Central memory CD8-positive, alpha-beta T cell (primary cell): ENCODE results near the gene RUNDC3A.

Experiments
- ATAC-seq: fragments of 150-1000 bp; cut with Tn5 transposase; replicated peaks from 2 replicates; pipeline ENCODE4 v1.10.0; 2022; ENCODE audit warnings: mild to moderate bottlenecking, moderate FRiP score, moderate number of reproducible peaks; ENCODE audit not compliant: poor library complexity, severe bottlenecking; ENCODE audit errors: extremely low read depth
- DNase-seq, 2 donors: peaks; one replicate each; pipeline ENCODE4 v3.0.0; 2021; ENCODE audit warnings: low spot score in 2 of 2
- H3K27ac Mint-ChIP-seq: one replicate; pipeline ENCODE4 v1.8.0; 2022; ENCODE audit warnings: low read depth, mild to moderate bottlenecking, moderate library complexity, mixed read lengths
- H3K27me3 Mint-ChIP-seq: one replicate; pipeline ENCODE4 v1.8.0; 2022; ENCODE audit warnings: mixed read lengths
- H3K36me3 Mint-ChIP-seq: one replicate; pipeline ENCODE4 v1.8.0; 2022; ENCODE audit warnings: mild to moderate bottlenecking, moderate library complexity, mixed read lengths; ENCODE audit not compliant: insufficient read depth
- H3K4me1 Mint-ChIP-seq: one replicate; pipeline ENCODE4 v1.8.0; 2022; ENCODE audit warnings: mixed read lengths
- H3K4me3 Mint-ChIP-seq: one replicate; pipeline ENCODE4 v1.8.0; 2022; ENCODE audit warnings: mild to moderate bottlenecking, moderate library complexity, mixed read lengths
- H3K9me3 Mint-ChIP-seq: one replicate; pipeline ENCODE4 v1.8.0; 2022; ENCODE audit warnings: mixed read lengths

The RUNDC3A gene

GRCh38 chr17:44308320-44308818 lies at the start of gene RUNDC3A:
Gene RUNDC3A (plus strand): TSS chr17:44308601. CDS start chr17:44308833, 232 bp downstream.
- DNase-seq (peak; percentile 74 to 78), ATAC-seq (peak; percentile 80)
- Mint-ChIP-seq H3K4me3 (peak within 1 kb of the TSS; percentile 60), H3K27me3 (peaks cover 47% of the 10 kb centered on the region), H3K27ac (no peak within 1 kb of the TSS), H3K36me3 (peaks cover 2% of the 10 kb centered on the region), H3K9me3 (no peaks in the 10 kb centered on the region), H3K4me1 (peaks cover 19% of the 10 kb centered on the region)

GRCh38 chr17:44258811-44259351 lies 49.5 kb upstream of the RUNDC3A start:
- no peaks in the 10 kb centered on the region for H3K4me1 Mint-ChIP-seq
- H3K27me3 Mint-ChIP-seq = no peaks in the 10 kb centered on the region
- H3K9me3 Mint-ChIP-seq = no peaks in the 10 kb centered on the region
- no peak overlapping the region for H3K4me3 Mint-ChIP-seq
- H3K36me3 Mint-ChIP-seq = no peaks in the 10 kb centered on the region
- H3K27ac Mint-ChIP-seq = no peak overlapping the region
- ATAC-seq (no peak), DNase-seq (no peak)

GRCh38 chr17:44260296-44260695 lies 48.1 kb upstream of the RUNDC3A start:
- Mint-ChIP-seq H3K36me3 (peaks cover under 1% of the 10 kb centered on the region), H3K9me3 (no peaks in the 10 kb centered on the region), H3K4me1 (no peaks in the 10 kb centered on the region)

GRCh38 chr17:44262654-44263225 lies 45.7 kb upstream of the RUNDC3A start:
- H3K4me3 Mint-ChIP-seq = no peak overlapping the region

More at GRCh38 chr17:44260296-44260695, 48.1 kb upstream of the RUNDC3A start:
- DNase-seq (no peak), ATAC-seq (no peak)
- H3K27ac Mint-ChIP-seq = no peak overlapping the region
- H3K4me3 Mint-ChIP-seq = no peak overlapping the region
- no peaks in the 10 kb centered on the region for H3K27me3 Mint-ChIP-seq

GRCh38 chr17:44263345-44263902 lies 45.0 kb upstream of the RUNDC3A start:
- no peaks in the 10 kb centered on the region for H3K9me3 Mint-ChIP-seq
- no peak for ATAC-seq

More at GRCh38 chr17:44262654-44263225, 45.7 kb upstream of the RUNDC3A start:
- Mint-ChIP-seq H3K4me1 (no peaks in the 10 kb centered on the region), H3K27me3 (no peaks in the 10 kb centered on the region), H3K27ac (peak overlapping the region; percentile 51), H3K9me3 (no peaks in the 10 kb centered on the region), H3K36me3 (peaks cover 2% of the 10 kb centered on the region)
- ATAC-seq = no peak
- DNase-seq = no peak

GRCh38 chr17:44266402-44267164 lies 41.8 kb upstream of the RUNDC3A start:
- Mint-ChIP-seq H3K4me1 (no peaks in the 10 kb centered on the region), H3K9me3 (no peaks in the 10 kb centered on the region), H3K27ac (no peak overlapping the region), H3K4me3 (no peak overlapping the region), H3K36me3 (peaks cover 2% of the 10 kb centered on the region), H3K27me3 (peaks cover 2% of the 10 kb centered on the region)
- ATAC-seq (no peak), DNase-seq (no peak)

More at GRCh38 chr17:44263345-44263902, 45.0 kb upstream of the RUNDC3A start:
- DNase-seq = no peak
- H3K27ac Mint-ChIP-seq = no peak overlapping the region
- peaks cover 2% of the 10 kb centered on the region for H3K36me3 Mint-ChIP-seq
- no peaks in the 10 kb centered on the region for H3K27me3 Mint-ChIP-seq
- H3K4me1 Mint-ChIP-seq = no peaks in the 10 kb centered on the region
- H3K4me3 Mint-ChIP-seq = no peak overlapping the region

- H3K4me3 Mint-ChIP-seq = no peak overlapping the region
- H3K9me3 Mint-ChIP-seq = no peaks in the 10 kb centered on the region
- peaks cover 7% of the 10 kb centered on the region for H3K27me3 Mint-ChIP-seq
- peaks cover 2% of the 10 kb centered on the region for H3K36me3 Mint-ChIP-seq
- DNase-seq = no peak
- H3K4me1 Mint-ChIP-seq = peaks cover 5% of the 10 kb centered on the region
- no peak for ATAC-seq
- no peak overlapping the region for H3K27ac Mint-ChIP-seq
Observed at GRCh38 chr17:44267165-44267455, 41.3 kb upstream of the RUNDC3A start.

- no peak for ATAC-seq
- H3K4me1 Mint-ChIP-seq = peaks cover 13% of the 10 kb centered on the region
- H3K9me3 Mint-ChIP-seq = no peaks in the 10 kb centered on the region
- peak within 1 kb of the TSS; percentile 72 for H3K27ac Mint-ChIP-seq
- H3K27me3 Mint-ChIP-seq = peaks cover 15% of the 10 kb centered on the region
- no peak for DNase-seq
- H3K36me3 Mint-ChIP-seq = peaks cover 2% of the 10 kb centered on the region
- H3K4me3 Mint-ChIP-seq = no peak within 1 kb of the TSS
Observed at GRCh38 chr17:44267818-44268490, 40.4 kb upstream of the RUNDC3A start, which contains the start of gene SLC4A1. Gene SLC4A1 (minus strand): TSS chr17:44268135. CDS start chr17:44262866, 5,269 bp downstream.

GRCh38 chr17:44268709-44269534 lies 39.5 kb upstream of the RUNDC3A start:
- ATAC-seq (no peak), DNase-seq (no peak)
- Mint-ChIP-seq H3K9me3 (no peaks in the 10 kb centered on the region), H3K27me3 (peaks cover 17% of the 10 kb centered on the region), H3K27ac (peak overlapping the region; percentile 72), H3K4me1 (peaks cover 14% of the 10 kb centered on the region), H3K4me3 (no peak overlapping the region), H3K36me3 (peaks cover 2% of the 10 kb centered on the region)

- Mint-ChIP-seq H3K9me3 (no peaks in the 10 kb centered on the region), H3K36me3 (peaks cover 2% of the 10 kb centered on the region), H3K4me3 (no peak overlapping the region), H3K27me3 (peaks cover 22% of the 10 kb centered on the region), H3K27ac (no peak overlapping the region), H3K4me1 (peaks cover 14% of the 10 kb centered on the region)
- DNase-seq (no peak), ATAC-seq (no peak)
Observed at GRCh38 chr17:44269535-44270240, 38.7 kb upstream of the RUNDC3A start.

- Mint-ChIP-seq H3K9me3 (no peaks in the 10 kb centered on the region), H3K27me3 (peaks cover 32% of the 10 kb centered on the region), H3K4me1 (peaks cover 14% of the 10 kb centered on the region), H3K36me3 (no peaks in the 10 kb centered on the region), H3K27ac (no peak overlapping the region), H3K4me3 (no peak overlapping the region)
- ATAC-seq (no peak), DNase-seq (no peak)
Observed at GRCh38 chr17:44272321-44272951, 36.0 kb upstream of the RUNDC3A start.
